Liver (tissue), 3 donors: ENCODE data around the gene STC2.

Experiments
- ATF3 ChIP-seq: IDR thresholded peaks from 2 replicates; pipeline ENCODE4 v1.6.1; 2016; ENCODE audit warnings: antibody characterized with exemption
- CTCF ChIP-seq: fragments of 150-350 bp; IDR thresholded peaks from 2 replicates; pipeline ENCODE4 v1.5.1; 2017; ENCODE audit warnings: improper control_type of control experiment, low read depth, low read length; ENCODE audit not compliant: missing input control
- FOXA1 ChIP-seq: IDR thresholded peaks from 2 replicates; pipeline ENCODE4 v1.6.1; 2016; ENCODE audit warnings: antibody characterized with exemption
- MAX ChIP-seq: IDR thresholded peaks from 2 replicates; pipeline ENCODE4 v1.6.1; 2016; ENCODE audit warnings: antibody characterized with exemption
- REST ChIP-seq: IDR thresholded peaks from 2 replicates; pipeline ENCODE4 v1.6.1; 2016; ENCODE audit warnings: antibody characterized with exemption, mild to moderate bottlenecking
- ZBTB33 ChIP-seq: IDR thresholded peaks from 2 replicates; pipeline ENCODE4 v1.6.1; 2016; ENCODE audit warnings: antibody characterized with exemption
- donor health status: healthy.
- donor health status: healthy.

- TF ChIP-seq ATF3 (no peak), CTCF (no peak), MAX (no peak), REST (no peak), FOXA1 (no peak), ZBTB33 (no peak)
Measured at GRCh38 chr5:173340984-173341383, 12.8 kb upstream of the STC2 start.
